Liver (tissue), 3 donors: Measurements from ENCODE around the gene BCL2L11.

Experiments used
- CTCF ChIP-seq: fragments of 150-350 bp; IDR thresholded peaks from 2 replicates; pipeline ENCODE4 v1.5.1; 2017; ENCODE audit warnings: improper control_type of control experiment, low read depth, low read length; ENCODE audit not compliant: missing input control
- JUND ChIP-seq, 2 donors: IDR thresholded peaks; 2 replicates each; pipeline ENCODE4 v1.6.1; 2016; ENCODE audit warnings: antibody characterized with exemption in 2 of 2
- RAD21 ChIP-seq, 2 donors: IDR thresholded peaks; 2 replicates each; pipeline ENCODE4 v1.6.1; 2016; ENCODE audit warnings: antibody characterized with exemption in 2 of 2, mild to moderate bottlenecking in 2 of 2
- REST ChIP-seq: IDR thresholded peaks from 2 replicates; pipeline ENCODE4 v1.6.1; 2016; ENCODE audit warnings: antibody characterized with exemption, mild to moderate bottlenecking
- RXRA ChIP-seq, 2 donors: IDR thresholded peaks; 2 replicates each; pipeline ENCODE4 v1.6.1; 2017 to 2018; ENCODE audit warnings: antibody characterized with exemption in 2 of 2, mild to moderate bottlenecking in 1 of 2
- SP1 ChIP-seq: IDR thresholded peaks from 2 replicates; pipeline ENCODE4 v1.6.1; 2018; ENCODE audit warnings: antibody characterized with exemption, mild to moderate bottlenecking
- ZBTB33 ChIP-seq: IDR thresholded peaks from 2 replicates; pipeline ENCODE4 v1.6.1; 2016; ENCODE audit warnings: antibody characterized with exemption
- donor health status: healthy.
- donor health status: healthy.

GRCh38 chr2:111117598-111118480 is 2.9 kb upstream of the BCL2L11 start:
- TF ChIP-seq CTCF (no peak), ZBTB33 (no peak), RAD21 (IDR thresholded peaks at IDR 0.05) (no peak), SP1 (no peak), JUND (IDR thresholded peaks at IDR 0.05) (no peak), RXRA (IDR thresholded peaks at IDR 0.05) (no peak), REST (no peak)
